Tongue (tissue), 2 donors: ENCODE measurements around the gene MEGF10. TPM values are rescaled to one million over a fixed set of nuclear protein-coding genes. Genes with fewer than 3 reads are reported as not detected.

ENCODE experiments used
- DNase-seq: peaks from one replicate; pipeline ENCODE4 v3.0.0-alpha.2; 2015
- total RNA-seq: library from RNA; depleted of rRNA; stranded (reverse); fragments of >200 nt; gene quantifications from one replicate; pipeline ENCODE4 v1.2.3, GENCODE V29; 2014

Gene MEGF10
- total RNA-seq, 1 donor from 2014 or later, result 59.6 TPM

GRCh38 chr5:127370631-127371030 lies 80.0 kb downstream of the MEGF10 start:
- DNase-seq, result peak; percentile 56

GRCh38 chr5:127373858-127374491 lies 83.4 kb downstream of the MEGF10 start:
- no peak for DNase-seq

- no peak for DNase-seq
Measured at GRCh38 chr5:127375124-127375523, 84.5 kb downstream of the MEGF10 start.

GRCh38 chr5:127375544-127376091 lies 85.0 kb downstream of the MEGF10 start:
- no peak for DNase-seq

- DNase-seq, result no peak
Measured at GRCh38 chr5:127377651-127378050, 87.1 kb downstream of the MEGF10 start.

DNA sequence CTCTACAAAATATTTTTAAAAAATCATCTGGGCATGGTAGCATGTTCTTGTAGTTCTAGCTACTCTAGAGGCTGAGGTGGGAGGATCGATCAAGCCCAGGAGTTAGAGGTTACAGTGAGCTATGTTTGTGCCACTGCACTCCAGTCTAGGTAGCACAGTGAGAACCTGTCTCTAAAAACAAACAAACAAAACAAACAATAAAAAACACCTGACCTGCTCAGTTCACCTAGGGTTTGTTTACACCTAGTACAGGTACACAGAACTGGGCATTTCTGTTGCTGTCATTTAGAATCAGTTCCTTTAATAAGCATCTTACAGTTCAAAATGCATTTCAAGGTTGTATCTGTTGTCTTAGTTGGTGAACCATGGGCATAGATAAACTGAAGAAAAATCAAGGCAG lies 95.3 kb downstream of the MEGF10 start:
- DNase-seq, result no peak

DNA sequence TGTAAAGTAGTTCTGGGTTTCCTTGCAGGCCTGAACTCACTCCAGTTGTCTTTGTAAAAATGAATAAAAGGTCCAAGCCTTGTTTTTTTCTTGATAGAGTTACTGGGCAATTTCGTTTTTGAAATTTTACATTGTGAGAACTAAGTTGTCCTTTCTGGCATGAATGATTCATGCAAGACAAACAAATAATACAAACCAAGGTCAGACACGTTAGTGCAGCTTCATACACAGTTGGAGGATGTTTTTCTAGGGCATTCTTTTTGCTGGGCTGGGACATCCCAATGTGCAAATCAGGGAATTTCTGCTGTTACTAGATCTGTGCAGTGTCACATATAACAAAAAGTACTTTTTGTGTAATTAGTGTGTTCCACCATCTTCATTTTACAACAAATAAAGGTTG lies 96.0 kb downstream of the MEGF10 start:
- no peak for DNase-seq

DNA sequence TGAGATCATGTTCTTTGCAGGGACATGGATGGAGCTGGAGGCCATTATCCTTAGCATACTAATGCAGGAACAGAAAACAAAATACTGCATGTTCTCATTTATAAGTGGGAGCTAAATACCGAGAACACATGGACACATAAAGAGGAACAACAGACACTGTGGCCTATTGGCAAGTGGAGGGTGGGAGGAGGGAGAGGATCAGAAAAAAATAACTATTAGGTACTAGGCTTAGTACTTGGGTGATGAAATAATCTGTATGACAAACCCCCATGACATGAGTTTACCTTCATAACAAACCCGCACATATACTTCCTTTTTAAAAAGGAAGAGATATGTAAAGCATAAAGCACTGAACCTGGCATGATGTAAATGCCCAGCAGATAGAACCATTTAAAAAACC lies 99.0 kb downstream of the MEGF10 start:
- no peak for DNase-seq

DNA sequence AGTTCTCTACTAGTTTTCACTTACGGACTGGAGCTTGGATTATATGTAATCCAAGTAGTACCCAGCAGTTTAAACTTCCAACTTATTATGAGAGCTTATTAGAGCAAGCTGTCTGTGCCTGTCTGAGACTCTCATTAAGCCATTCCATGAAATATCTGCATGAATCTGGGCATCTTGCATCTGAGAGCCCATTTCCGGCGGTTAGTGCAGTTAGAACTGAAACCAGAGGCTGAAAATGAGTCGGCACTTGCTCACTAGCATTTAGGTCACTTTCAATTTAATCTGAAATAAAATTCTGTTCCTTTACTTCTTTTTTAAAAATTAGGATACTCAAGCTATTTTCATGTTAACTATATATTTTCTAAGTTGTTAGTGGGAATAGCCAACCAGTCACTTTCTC lies 102.2 kb downstream of the MEGF10 start:
- no peak for DNase-seq

GRCh38 chr5:127396490-127397155 lies 106.0 kb downstream of the MEGF10 start:
- no peak for DNase-seq

DNA sequence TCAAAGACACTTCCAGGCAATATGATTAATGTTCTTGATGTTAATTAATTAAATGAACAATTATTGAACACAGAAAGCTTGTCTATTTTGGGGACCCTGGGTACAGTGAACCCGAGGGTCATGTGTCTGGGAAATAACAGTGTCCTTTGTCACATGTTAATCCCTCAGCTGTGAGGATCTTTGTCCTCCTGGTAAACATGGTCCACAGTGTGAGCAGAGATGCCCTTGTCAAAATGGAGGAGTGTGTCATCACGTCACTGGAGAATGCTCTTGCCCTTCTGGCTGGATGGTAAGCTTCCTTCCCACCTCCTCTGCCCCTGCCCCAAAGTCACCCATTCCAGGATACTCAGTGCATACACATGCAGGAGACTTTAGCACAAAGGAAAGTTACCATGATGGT lies 107.9 kb downstream of the MEGF10 start:
- DNase-seq, result no peak

DNA sequence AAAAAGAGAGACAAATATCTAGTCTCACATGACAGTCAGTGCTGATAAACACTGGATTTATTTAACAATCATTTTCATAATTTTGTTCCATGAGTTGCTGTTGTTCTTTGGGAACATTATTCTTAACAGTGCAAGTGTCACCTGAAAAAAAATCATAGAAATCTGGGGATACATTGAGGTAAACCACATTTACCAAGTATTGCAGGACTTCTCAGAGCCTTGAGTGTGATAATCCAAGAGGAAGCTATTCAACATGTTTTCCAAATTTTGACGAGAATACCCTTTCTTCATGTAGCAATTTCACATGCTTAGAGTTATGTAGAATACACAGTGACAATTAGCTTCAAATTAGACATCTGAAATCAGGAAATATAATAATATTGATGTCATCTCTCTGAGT lies 108.5 kb downstream of the MEGF10 start:
- DNase-seq, result no peak

DNA sequence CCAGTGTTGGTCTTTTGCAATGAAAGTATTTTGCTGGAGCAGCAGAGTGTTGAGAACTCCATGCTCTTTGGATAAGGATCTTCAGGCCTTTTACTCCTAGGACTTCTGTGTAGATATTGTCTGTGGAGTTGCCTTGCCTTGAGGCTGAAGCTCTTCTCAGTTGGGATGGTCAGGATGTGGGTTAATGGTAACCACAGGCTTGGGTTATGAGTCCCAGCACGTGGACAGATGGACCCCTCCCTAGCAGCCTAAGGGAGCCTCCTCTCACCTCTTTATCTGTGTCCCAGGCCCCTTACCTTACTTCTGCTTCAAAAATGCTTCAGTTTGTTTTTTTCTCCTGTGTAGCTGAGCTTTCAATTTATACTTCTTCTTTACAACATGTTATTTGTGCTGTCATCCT lies 109.9 kb downstream of the MEGF10 start:
- DNase-seq, result no peak

GRCh38 chr5:127400946-127401670 lies 110.5 kb downstream of the MEGF10 start:
- peak; percentile 28 for DNase-seq

- DNase-seq, result no peak
Measured at GRCh38 chr5:127402361-127402760, 111.8 kb downstream of the MEGF10 start.

DNA sequence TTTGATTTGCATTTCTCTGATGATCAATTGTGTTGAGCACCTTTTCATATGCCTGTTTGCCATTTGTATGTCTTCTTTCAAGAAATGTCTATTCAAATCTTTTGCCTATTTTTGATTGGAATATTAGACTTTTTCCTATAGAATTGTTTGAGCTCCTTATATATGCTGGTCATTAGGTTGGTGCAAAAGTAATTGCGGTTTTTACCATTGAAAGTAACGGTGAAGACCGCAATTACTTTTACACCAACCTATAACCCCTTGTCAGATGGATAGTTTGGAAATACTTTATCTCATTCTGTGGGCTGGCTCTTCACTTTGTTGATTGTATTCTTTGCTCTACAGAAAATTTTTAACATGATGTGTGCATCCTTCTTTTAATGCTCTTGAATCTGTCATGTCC lies 113.6 kb downstream of the MEGF10 start:
- DNase-seq, result no peak

DNA sequence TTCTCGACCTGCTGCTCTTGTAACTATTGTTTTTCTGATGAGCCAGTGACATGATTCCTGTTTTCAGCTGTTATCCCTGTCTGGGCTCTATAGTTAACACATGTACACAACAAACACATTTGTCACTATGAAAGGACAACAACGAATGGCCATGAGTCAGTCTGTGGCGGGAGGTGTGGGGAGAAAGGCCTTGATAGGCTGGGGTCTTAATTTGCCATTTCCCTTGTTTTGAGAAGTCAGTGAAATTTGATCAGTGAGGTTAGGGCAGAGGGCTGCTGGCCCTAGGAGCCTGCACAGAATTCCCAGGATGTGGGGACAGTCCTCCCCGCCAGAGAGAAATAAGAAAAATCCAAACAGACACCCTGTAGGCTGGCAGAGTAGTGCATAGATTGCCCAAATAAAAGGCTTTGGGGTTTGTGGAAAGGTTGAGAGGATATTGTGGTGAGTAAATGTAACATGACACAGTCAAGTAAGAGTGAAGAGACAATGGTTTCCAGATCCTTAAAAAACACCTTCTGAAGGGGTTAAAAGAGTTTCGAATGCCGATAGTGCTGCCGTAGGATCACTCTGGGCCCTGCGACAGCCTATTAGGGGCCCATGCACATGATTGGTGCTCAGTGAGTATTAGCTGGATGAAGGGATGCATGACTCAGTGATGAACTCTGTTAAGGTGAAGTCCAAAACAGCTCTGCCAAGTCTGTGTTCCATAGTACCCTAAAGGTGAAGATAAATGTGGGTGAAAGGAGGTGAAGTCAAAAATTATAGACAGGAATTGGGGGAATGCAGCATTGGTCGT lies 115.9 kb downstream of the MEGF10 start:
- no peak for DNase-seq

GRCh38 chr5:127409246-127409917 lies 118.8 kb downstream of the MEGF10 start:
- no peak for DNase-seq

DNA sequence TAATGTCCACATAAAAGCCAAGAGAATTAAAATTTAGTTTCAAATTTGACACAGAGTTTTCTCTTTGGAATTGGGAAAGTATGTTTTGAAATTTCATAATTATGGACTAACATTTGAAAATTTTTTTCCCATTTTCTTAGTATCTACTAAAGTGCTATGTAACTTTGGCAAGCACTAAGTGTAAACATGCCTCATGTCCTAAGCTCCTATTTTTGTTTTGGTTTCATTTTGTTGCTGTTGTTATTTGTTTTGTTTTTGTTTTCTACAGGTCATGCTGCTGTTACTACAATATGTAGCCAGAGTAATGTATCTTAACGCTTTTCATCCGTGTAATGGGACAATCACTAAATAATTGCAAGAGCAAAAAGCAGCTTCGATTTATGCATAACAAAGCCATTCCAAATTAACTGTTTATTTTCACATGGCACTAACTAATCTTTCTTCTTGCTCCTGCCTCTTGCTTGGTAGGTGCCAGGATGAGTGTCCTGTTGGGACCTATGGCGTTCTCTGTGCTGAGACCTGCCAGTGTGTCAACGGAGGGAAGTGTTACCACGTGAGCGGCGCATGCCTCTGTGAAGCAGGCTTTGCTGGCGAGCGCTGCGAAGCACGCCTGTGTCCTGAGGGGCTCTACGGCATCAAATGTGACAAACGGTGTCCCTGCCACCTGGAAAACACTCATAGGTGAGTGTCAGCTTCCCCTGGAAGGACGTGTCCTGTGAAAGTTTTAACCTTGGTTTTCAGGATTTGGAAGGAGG lies 119.5 kb downstream of the MEGF10 start:
- DNase-seq, result no peak

DNA sequence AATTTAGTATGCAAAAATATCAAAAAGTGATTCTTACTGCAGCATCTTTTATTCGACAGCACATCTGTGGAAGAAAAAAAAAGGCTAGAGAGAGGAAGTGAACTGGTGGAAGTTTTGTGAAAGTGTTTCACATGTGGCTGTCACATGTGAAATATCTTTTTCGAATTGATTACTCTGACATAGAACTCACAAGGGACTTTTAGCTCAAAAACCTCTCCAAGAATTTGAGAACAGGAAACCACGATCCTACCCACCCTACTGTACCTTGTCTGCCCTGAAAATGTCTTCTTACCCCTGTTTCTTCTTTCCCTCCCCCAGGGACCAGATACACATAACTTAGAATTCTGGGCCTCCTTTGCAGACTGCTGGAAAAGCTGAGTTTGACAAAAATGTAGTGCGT lies 120.4 kb downstream of the MEGF10 start:
- peak; percentile 66 for DNase-seq

GRCh38 chr5:127411381-127411780 lies 120.8 kb downstream of the MEGF10 start:
- no peak for DNase-seq
